ENCODE measurements around the gene PLEKHM2.

The PLEKHM2 gene

GRCh38 chr1:15726508-15726907 lies 42.4 kb downstream of the PLEKHM2 start:
- TF ChIP-seq CTCF (IDR thresholded peaks at IDR 0.05; ENCODE audit: low read depth, low read length), result no peak
- H3K4me3 ChIP-seq (ENCODE audit: low read depth, low read length), result no peak overlapping the region

- no peak overlapping the region for H3K4me3 ChIP-seq (ENCODE audit: low read depth, low read length)
- TF ChIP-seq CTCF (IDR thresholded peaks at IDR 0.05; ENCODE audit: low read depth, low read length), result no peak
These were observed 42.9 kb downstream of the PLEKHM2 start for GRCh38 chr1:15727021-15727420.

GRCh38 chr1:15727424-15727823 lies 43.3 kb downstream of the PLEKHM2 start:
- no peak for TF ChIP-seq CTCF (IDR thresholded peaks at IDR 0.05; ENCODE audit: low read depth, low read length)
- H3K4me3 ChIP-seq (ENCODE audit: low read depth, low read length), result no peak overlapping the region

GRCh38 chr1:15727866-15728534 lies 43.9 kb downstream of the PLEKHM2 start:
- no peak overlapping the region for H3K4me3 ChIP-seq (ENCODE audit: low read depth, low read length)
- no peak for TF ChIP-seq CTCF (IDR thresholded peaks at IDR 0.05; ENCODE audit: low read depth, low read length)

GRCh38 chr1:15728937-15729657 lies 45.0 kb downstream of the PLEKHM2 start:
- no peak for TF ChIP-seq CTCF (IDR thresholded peaks at IDR 0.05; ENCODE audit: low read depth, low read length)
- no peak overlapping the region for H3K4me3 ChIP-seq (ENCODE audit: low read depth, low read length)

- no peak overlapping the region for H3K4me3 ChIP-seq (ENCODE audit: low read depth, low read length)
- no peak for TF ChIP-seq CTCF (IDR thresholded peaks at IDR 0.05; ENCODE audit: low read depth, low read length)
These were observed 46.3 kb downstream of the PLEKHM2 start for GRCh38 chr1:15730423-15730822.

- H3K4me3 ChIP-seq (ENCODE audit: low read depth, low read length), result no peak overlapping the region
- TF ChIP-seq CTCF (IDR thresholded peaks at IDR 0.05; ENCODE audit: low read depth, low read length), result no peak
These were observed 46.8 kb downstream of the PLEKHM2 start for GRCh38 chr1:15730936-15731335.
